Central memory CD8-positive, alpha-beta T cell (primary cell): Measurements from ENCODE around the gene TSPYL1.

Source experiments
- ATAC-seq: fragments of 150-1000 bp; cut with Tn5 transposase; replicated peaks from 2 replicates; pipeline ENCODE4 v1.10.0; 2022; ENCODE audit warnings: mild to moderate bottlenecking, moderate FRiP score, moderate number of reproducible peaks; ENCODE audit not compliant: poor library complexity, severe bottlenecking; ENCODE audit errors: extremely low read depth
- DNase-seq, 2 donors: peaks; one replicate each; pipeline ENCODE4 v3.0.0; 2021; ENCODE audit warnings: low spot score in 2 of 2
- H3K27ac Mint-ChIP-seq: one replicate; pipeline ENCODE4 v1.8.0; 2022; ENCODE audit warnings: low read depth, mild to moderate bottlenecking, moderate library complexity, mixed read lengths
- H3K27me3 Mint-ChIP-seq: one replicate; pipeline ENCODE4 v1.8.0; 2022; ENCODE audit warnings: mixed read lengths
- H3K36me3 Mint-ChIP-seq: one replicate; pipeline ENCODE4 v1.8.0; 2022; ENCODE audit warnings: mild to moderate bottlenecking, moderate library complexity, mixed read lengths; ENCODE audit not compliant: insufficient read depth
- H3K4me1 Mint-ChIP-seq: one replicate; pipeline ENCODE4 v1.8.0; 2022; ENCODE audit warnings: mixed read lengths
- H3K4me3 Mint-ChIP-seq: one replicate; pipeline ENCODE4 v1.8.0; 2022; ENCODE audit warnings: mild to moderate bottlenecking, moderate library complexity, mixed read lengths
- H3K9me3 Mint-ChIP-seq: one replicate; pipeline ENCODE4 v1.8.0; 2022; ENCODE audit warnings: mixed read lengths

The TSPYL1 gene

DNA sequence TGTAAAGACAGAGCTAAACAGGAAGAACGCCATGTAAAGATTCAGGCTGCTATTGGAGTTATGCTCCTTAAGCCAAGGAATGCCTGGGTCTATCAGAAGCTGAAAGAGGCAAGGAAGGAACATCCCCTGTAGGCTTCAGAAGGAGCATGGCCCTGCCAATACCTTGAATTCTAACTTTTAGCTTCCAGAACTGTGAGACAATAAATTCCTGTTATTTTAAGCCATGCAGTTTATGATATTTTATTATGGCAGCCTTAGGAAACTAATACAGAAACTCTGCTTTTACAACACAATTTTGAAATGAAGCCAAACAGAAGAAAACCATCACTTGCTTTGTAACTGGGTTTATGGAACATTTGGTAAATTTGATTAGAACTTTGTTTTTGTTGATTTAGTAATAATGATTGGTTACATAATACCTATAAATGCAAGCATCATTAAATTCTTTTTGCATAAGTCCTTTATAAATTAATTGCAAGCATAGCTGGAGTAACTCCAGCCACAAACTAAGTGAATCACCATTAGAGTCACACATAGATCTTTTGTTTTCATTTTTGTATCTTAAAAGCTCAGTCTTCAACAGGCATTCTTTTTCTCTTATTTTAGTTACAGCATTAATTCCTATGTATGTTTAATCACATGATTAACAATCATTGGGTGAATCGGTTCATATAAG, 33.5 kb upstream of the TSPYL1 start:
- H3K36me3 Mint-ChIP-seq = no peaks in the 10 kb centered on the region
- ATAC-seq (no peak), DNase-seq (no peak)
- H3K4me3 Mint-ChIP-seq = no peak overlapping the region
- H3K27ac Mint-ChIP-seq = no peak overlapping the region
- no peaks in the 10 kb centered on the region for H3K9me3 Mint-ChIP-seq
- no peaks in the 10 kb centered on the region for H3K4me1 Mint-ChIP-seq
- no peaks in the 10 kb centered on the region for H3K27me3 Mint-ChIP-seq

DNA sequence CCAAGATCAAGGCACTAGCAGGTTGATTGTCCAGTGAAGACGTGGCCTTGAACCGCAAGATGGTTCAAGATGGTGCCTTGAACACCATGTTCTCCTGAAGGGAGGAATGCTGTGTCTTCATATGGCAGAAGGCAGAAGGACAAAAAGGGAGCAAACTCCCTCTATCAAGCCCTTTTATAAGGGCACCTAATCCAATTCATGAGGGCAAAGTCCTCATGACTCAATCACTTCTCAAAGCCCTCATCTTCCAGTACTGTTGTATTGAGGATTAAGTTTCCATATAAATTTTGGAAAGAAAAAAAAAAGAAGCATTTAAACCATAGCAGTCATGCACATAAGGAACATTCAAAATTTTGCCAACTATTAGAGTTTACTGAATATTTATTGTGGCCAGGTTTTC, 29.9 kb upstream of the TSPYL1 start:
- Mint-ChIP-seq H3K4me1 (no peaks in the 10 kb centered on the region), H3K36me3 (no peaks in the 10 kb centered on the region), H3K9me3 (no peaks in the 10 kb centered on the region), H3K27ac (no peak overlapping the region), H3K27me3 (no peaks in the 10 kb centered on the region), H3K4me3 (no peak overlapping the region)
- DNase-seq = no peak
- ATAC-seq = no peak

DNA sequence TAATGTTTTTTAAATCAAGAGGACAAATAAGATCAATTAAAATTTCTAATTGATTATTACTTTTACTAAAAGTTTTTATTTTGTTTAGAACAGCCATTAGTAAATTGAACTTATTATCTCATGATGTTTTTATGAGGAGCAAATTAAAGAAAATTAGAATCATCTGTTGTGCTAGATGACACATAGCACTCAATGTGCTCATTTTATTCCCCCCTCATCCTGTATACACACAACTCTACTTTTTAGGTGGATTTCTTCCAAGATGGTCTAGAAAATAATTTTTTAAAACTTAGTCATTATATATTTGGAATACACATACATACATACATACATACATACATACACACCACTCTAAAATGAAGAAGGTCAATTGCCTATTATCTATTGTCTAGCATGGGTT, 29.3 kb upstream of the TSPYL1 start:
- H3K4me3 Mint-ChIP-seq = no peak overlapping the region
- no peaks in the 10 kb centered on the region for H3K36me3 Mint-ChIP-seq
- H3K9me3 Mint-ChIP-seq = no peaks in the 10 kb centered on the region
- ATAC-seq (no peak), DNase-seq (no peak)
- H3K27me3 Mint-ChIP-seq = no peaks in the 10 kb centered on the region
- no peak overlapping the region for H3K27ac Mint-ChIP-seq
- no peaks in the 10 kb centered on the region for H3K4me1 Mint-ChIP-seq

DNA sequence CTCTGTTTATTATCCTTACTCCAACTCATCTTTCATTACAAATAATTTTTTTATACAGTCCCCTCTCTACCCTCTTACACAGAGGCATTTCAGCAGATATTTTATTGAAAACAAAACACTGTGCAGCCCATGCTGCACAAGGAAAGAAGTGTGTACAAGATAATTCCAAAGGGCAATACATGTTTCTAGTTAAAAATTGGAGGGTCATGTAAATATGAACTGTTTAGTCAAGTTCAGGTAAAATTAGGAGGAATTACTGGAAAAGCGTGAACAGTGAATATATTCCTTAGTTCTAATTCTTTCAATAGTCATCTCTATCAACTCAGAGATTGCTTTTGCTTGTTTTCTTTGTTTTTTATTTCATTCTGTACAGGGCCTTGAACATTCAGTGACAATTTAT, 27.9 kb upstream of the TSPYL1 start:
- H3K4me1 Mint-ChIP-seq = no peaks in the 10 kb centered on the region
- no peak for DNase-seq
- no peak overlapping the region for H3K4me3 Mint-ChIP-seq
- ATAC-seq = no peak
- H3K27me3 Mint-ChIP-seq = no peaks in the 10 kb centered on the region
- H3K36me3 Mint-ChIP-seq = no peaks in the 10 kb centered on the region
- H3K9me3 Mint-ChIP-seq = no peaks in the 10 kb centered on the region
- H3K27ac Mint-ChIP-seq = no peak overlapping the region

DNA sequence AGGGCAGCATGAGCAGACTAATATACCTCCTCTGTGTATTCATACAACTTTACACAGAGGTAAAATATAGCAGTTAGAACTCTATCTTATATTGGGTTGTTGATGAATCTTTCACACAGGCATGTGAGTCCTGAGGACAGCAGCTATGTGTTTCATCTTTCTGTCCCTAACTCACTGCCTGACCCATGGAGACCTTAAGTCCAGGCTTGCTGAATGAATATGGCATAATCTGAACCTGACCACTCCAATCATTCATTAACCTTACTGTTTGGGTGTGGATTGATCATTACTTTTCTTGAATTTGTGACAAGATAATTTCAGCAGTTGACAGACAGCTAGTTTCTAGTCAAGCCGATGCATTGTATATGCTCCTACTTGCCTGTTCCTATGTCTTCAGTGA, 27.3 kb upstream of the TSPYL1 start:
- no peak overlapping the region for H3K4me3 Mint-ChIP-seq
- DNase-seq = no peak
- no peaks in the 10 kb centered on the region for H3K4me1 Mint-ChIP-seq

DNA sequence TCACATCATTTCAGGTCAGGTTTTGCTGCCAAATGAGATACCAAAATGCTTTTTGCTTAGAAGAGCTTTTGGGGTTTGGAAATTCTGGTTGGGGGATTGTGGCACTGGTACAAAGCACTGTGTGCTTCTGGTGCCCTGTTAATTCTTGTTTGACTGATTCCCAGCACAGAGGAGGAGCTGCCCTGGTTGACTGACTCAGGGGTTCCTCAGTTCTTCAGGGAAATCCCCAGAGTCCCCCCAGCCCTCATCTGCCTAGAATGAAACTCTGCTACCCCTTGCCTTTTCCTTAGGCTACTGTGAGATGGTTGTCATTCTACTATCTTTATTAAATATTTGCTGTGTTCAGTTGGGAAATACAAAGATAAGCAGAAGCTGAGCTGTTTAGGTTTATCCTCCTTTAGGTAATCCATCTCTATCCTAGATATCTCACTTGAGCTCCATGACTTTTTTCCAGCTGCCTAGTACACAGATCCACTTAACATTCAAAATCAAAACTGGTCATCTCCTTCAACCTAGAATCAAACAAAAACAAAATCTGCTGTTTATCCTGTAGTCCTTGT, 24.9 kb upstream of the TSPYL1 start:
- no peaks in the 10 kb centered on the region for H3K4me1 Mint-ChIP-seq
- DNase-seq (no peak), ATAC-seq (no peak)
- H3K27ac Mint-ChIP-seq = no peak overlapping the region
- H3K36me3 Mint-ChIP-seq = no peaks in the 10 kb centered on the region
- H3K27me3 Mint-ChIP-seq = no peaks in the 10 kb centered on the region
- no peaks in the 10 kb centered on the region for H3K9me3 Mint-ChIP-seq
- no peak overlapping the region for H3K4me3 Mint-ChIP-seq

More for the DNA sequence above, 27.3 kb upstream of the TSPYL1 start:
- H3K27me3 Mint-ChIP-seq = no peaks in the 10 kb centered on the region
- no peaks in the 10 kb centered on the region for H3K9me3 Mint-ChIP-seq
- no peak overlapping the region for H3K27ac Mint-ChIP-seq
- ATAC-seq = no peak
- no peaks in the 10 kb centered on the region for H3K36me3 Mint-ChIP-seq

DNA sequence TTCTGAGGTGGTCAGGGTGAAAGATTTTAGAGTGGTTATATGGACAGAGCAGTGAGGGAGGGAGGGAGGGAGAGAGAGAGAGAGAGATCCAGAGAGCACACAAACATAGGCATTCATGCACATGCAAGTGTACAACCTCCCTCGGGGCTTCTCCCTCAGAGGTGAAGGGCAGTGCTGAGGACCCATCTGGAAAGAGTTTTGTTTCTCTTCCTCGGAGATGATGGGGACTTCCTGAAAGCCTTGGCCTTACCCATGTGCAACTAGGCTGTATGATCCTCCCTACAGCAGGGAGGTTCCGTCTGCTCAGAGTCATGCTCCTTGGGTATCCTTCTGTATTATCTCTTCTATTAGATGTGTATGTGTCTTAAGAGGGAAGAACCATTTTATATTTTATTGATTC, 21.4 kb upstream of the TSPYL1 start:
- Mint-ChIP-seq H3K27ac (no peak overlapping the region), H3K27me3 (no peaks in the 10 kb centered on the region), H3K9me3 (peaks cover 4% of the 10 kb centered on the region), H3K4me1 (no peaks in the 10 kb centered on the region), H3K4me3 (no peak overlapping the region), H3K36me3 (no peaks in the 10 kb centered on the region)
- no peak for DNase-seq
- ATAC-seq = no peak

DNA sequence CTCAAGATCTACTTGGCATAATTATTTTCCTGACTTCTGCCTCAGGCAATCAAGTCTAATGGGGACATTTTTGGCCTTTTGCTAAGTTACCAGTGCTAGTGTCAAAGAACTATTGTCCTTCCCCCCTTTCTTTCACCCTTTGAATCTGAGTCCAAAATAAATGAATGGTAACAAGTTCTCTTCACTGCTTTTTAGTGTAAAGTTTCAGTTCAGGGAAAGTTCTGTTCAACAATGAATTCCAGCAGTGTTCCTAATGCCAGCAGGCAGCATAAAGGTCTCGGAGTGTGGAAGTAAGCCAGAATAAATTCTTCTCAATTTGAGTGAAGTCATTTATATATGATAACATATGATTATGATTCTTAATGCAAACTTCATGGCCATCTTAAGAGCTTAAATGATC, 20.8 kb upstream of the TSPYL1 start:
- Mint-ChIP-seq H3K4me1 (no peaks in the 10 kb centered on the region), H3K9me3 (peaks cover 4% of the 10 kb centered on the region), H3K27ac (no peak overlapping the region), H3K4me3 (no peak overlapping the region), H3K36me3 (no peaks in the 10 kb centered on the region), H3K27me3 (no peaks in the 10 kb centered on the region)
- no peak for DNase-seq
- ATAC-seq = no peak

DNA sequence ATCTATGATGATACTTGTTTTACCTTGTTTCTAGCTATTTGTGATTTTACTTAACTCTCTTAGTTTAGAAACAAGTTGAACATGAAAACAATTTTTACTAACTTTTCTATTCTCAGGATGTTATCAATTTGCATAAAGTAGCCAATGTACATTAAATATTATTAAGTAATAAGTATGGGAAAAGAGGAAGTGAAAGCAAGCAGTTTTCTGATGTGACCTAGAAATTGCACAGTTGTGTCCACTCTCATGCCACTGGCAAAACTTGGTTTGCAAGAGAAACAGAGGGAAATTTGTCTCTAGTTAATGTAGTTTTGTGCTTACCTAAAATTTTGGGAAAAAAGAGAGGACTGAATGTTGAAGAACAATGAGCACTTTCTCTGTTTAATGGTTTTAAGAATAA, 19.2 kb upstream of the TSPYL1 start:
- no peaks in the 10 kb centered on the region for H3K27me3 Mint-ChIP-seq
- H3K36me3 Mint-ChIP-seq = peaks cover under 1% of the 10 kb centered on the region
- no peaks in the 10 kb centered on the region for H3K4me1 Mint-ChIP-seq
- no peak overlapping the region for H3K27ac Mint-ChIP-seq
- DNase-seq (no peak), ATAC-seq (no peak)
- no peak overlapping the region for H3K4me3 Mint-ChIP-seq
- H3K9me3 Mint-ChIP-seq = peaks cover 4% of the 10 kb centered on the region

DNA sequence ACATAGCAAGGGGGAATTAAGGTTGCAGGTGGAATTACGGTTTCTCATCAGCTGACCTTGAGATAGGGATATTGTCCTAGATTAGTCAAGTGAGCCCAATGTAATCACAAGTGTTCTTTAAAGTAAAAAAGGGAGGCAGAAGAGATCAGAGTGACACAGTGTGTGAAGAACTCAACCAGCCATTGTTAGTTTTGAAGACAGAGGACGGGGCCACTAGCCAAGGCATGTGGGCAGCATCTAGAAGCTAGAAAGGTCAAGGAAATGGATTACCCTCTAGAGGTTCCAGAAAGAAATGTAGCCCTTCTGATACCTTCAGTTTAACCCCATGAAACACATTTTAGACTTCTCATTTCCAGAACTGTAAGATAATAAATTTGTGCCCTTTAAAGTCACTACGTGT, 18.5 kb upstream of the TSPYL1 start:
- no peak overlapping the region for H3K4me3 Mint-ChIP-seq
- peaks cover 1% of the 10 kb centered on the region for H3K36me3 Mint-ChIP-seq
- peaks cover 4% of the 10 kb centered on the region for H3K9me3 Mint-ChIP-seq
- ATAC-seq (no peak), DNase-seq (no peak)
- no peaks in the 10 kb centered on the region for H3K27me3 Mint-ChIP-seq
- H3K4me1 Mint-ChIP-seq = no peaks in the 10 kb centered on the region
- no peak overlapping the region for H3K27ac Mint-ChIP-seq

DNA sequence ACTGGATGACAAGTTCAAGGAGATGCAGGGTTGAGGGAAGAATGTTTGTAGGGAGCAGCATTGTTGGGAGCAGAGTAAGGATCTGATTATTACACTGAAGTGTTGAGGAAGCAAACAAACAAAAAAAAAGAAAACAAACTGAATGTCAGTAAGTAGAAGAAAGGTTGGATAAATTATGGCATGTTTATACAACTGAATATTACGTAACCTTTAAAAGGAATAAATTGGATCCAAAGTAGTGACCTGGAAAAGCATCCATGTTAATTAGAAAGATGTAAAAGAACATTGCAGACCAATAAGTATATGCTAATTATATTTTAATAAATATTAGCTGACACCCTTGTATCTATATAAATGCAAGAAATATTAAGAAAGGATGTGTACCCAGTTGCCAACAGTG, 12.8 kb upstream of the TSPYL1 start:
- Mint-ChIP-seq H3K27ac (no peak overlapping the region), H3K4me3 (no peak overlapping the region), H3K4me1 (no peaks in the 10 kb centered on the region), H3K27me3 (no peaks in the 10 kb centered on the region), H3K36me3 (peaks cover 1% of the 10 kb centered on the region), H3K9me3 (no peaks in the 10 kb centered on the region)
- DNase-seq (no peak), ATAC-seq (no peak)

DNA sequence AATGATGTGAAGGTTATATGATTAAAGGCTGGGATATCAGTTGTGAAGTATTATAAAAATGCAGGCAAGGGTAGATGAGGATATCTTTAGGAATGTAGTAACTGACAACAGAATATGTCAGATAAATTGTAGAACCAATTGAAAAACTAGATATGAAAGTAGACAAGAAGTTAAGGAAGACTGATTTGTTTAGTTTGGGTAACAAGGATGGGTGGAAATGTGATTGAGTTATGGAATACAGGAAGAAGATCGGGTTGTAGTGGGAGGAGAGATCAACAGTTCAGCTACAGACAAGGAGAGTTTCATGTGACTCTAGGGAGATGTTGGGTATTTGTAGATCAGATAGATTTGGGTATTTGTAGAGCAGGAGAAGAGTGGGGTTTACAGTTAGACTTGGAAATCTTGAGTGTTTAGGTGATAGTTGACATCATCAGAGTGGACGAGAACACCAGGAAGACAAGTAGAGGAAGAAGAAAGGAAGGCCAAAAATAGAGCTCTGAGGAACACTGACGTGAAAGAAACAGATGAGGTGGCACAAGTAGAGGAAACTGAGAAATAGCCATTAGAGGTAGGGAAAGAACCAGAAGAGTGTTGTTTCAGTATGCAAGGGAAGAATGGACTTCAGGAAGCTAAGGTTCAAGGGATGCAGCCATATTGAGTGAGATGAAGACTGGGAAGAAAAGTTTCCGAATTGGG, 12.1 kb upstream of the TSPYL1 start:
- no peak for ATAC-seq
- no peak overlapping the region for H3K27ac Mint-ChIP-seq
- H3K4me3 Mint-ChIP-seq = no peak overlapping the region
- H3K4me1 Mint-ChIP-seq = no peaks in the 10 kb centered on the region
- H3K36me3 Mint-ChIP-seq = peaks cover 1% of the 10 kb centered on the region
- no peaks in the 10 kb centered on the region for H3K9me3 Mint-ChIP-seq
- H3K27me3 Mint-ChIP-seq = no peaks in the 10 kb centered on the region
- DNase-seq = no peak

DNA sequence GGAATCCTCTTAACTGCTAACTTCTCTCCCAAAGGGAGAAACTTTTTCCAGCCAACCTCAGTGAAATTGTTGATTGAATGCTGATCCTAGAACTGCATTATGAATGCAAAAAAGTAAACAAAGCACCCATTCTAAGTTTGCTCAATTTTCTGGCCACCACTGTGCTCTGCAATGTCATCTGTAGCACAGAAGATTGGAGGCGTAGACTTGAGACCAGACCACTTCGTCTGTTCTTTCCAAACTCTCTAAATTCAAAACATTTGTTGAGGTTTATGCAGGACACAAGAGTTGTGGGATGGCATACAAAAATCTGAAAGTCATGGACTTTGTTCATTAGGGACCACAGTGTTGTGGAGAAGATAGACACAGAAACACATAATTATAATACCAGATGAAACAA, 11.1 kb upstream of the TSPYL1 start:
- no peaks in the 10 kb centered on the region for H3K9me3 Mint-ChIP-seq
- DNase-seq (no peak), ATAC-seq (no peak)
- peaks cover 1% of the 10 kb centered on the region for H3K36me3 Mint-ChIP-seq
- H3K27me3 Mint-ChIP-seq = no peaks in the 10 kb centered on the region
- H3K27ac Mint-ChIP-seq = no peak overlapping the region
- no peak overlapping the region for H3K4me3 Mint-ChIP-seq
- H3K4me1 Mint-ChIP-seq = no peaks in the 10 kb centered on the region
